HG03025 (cell line): Measurements from ENCODE around the gene ERCC8.

Experiments used
- ATAC-seq: cut with Tn5 transposase; IDR thresholded peaks from one replicate; pipeline ENCODE4 v1.9.1; 2021; ENCODE audit warnings: mild to moderate bottlenecking, moderate library complexity; ENCODE audit not compliant: unreplicated experiment, low FRiP score

ERCC8 gene

DNA sequence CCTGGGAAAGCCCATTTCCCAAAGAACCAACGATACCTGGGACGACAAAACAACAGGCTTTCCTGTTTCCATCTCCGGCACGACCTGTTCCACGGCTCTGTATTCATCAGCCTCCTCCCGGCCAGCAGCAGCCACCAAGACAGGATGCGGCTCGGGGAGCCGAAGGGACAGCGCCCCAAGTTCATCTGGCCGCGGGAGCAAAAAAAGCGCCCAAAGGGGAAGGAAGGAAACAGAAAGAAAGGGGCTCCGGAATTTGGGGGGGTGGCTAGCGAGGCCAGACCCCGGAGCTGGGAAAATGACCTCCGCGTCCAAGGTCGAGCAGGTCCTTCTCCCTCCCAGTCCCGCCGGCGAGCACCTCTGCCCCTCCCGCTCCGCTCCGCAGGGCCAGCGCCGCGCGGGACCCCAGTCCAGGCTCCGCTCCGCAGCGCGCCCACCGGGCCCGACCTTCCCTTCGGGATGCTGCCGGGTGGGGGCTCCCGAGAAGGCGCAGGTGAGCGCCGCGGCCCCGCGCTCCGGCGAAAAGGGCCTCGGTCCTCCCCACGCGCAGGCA is 101.4 kb downstream of the ERCC8 start:
- ATAC-seq, result peak; percentile 16

DNA sequence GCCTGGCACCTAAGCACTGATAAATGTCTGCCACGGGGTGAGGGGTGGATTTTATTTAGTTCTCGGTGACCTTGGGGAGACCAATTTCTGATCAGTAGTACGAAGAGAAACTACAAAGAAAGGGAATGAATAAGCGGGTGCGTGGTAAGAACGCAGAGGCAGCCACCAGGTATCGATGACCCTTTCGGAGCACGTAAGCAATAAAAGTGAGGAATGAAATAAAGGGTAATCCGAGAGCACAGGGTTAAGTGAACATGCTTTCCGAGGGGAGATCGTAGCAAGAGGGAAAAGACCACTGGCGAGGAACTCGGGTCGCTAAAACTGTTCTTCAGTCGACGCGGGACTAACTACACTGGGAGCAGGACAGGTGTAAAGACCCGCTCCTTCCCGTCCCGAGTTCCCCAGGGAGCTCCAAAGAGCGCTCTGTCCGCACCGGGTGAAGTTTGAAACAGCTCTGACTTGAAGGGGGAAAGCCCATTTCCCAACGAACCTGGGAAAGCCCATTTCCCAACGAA is 101.9 kb downstream of the ERCC8 start:
- no peak for ATAC-seq

DNA sequence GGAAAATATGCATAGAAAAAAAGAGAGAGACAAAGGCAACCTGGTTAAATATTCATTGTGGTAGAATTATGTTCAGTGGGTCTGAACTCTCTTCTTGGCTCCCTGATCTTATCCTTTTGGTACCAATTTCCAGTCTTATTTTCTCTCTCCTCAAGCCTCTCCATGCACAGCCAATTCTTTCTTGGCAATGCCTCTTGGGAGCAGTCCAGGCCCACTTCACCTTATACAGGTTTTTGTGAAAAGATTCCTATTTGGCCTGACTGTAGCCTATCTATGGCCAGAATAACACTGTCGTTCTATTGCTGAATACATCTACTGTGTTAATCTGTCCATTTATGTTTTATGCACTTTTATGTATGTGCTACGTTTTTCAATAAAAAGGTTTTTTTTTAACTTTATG is 103.5 kb downstream of the ERCC8 start:
- ATAC-seq, result no peak

DNA sequence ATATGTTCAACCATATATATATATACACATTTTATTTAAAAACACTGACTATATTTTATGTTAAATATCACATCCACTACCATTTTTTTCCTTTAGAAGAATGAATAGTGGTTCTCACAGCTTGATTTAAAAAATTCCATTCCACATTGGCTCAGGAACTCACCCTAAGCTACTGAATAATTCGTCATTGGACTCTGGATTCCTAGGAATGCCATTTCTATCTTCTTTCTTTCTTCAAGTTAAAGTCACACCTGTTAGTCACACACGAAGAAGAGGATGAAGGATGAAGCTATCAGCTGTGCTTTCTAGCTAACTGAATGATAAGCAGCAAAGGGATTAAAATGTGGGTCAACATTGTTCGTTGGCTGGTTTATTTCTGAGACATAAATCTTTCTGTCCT is 108.7 kb downstream of the ERCC8 start:
- ATAC-seq, result no peak

DNA sequence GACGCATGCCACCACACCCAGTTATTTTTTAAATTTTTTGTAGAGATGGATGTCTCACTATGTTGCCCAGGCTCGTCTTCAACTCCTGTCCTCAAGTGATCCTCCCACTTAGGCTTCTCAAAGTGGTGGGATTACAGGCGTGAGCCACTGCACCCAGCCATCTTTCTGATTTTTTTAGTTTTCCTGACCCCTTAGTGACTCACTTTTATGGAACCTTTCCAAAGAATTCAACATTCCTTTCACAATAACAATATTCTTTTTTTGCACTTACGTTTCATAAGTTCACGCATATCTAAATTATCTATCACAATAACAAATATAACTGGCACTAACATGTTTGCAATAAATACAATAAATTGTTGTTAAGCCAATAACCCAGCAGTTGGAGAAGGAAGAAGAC is 109.3 kb downstream of the ERCC8 start:
- ATAC-seq, result no peak

DNA sequence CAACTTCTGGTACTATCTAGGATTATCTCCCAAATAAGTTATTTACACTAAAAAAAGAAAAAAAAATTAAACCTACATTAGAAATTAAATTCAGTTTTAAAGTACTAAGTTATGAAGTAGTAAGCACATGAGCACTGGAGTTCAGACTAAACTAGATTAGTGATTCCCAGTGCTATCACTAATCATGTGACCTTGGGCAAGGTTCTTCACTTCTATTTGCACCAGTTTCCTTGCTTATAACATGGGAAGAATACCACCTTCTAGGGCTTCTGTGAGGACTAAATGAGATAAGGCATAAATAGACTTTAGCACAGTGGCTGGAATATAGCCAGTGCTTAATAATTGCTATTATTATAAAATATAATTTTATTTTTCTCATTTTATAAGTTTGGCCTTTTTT is 111.3 kb downstream of the ERCC8 start:
- ATAC-seq, result no peak

DNA sequence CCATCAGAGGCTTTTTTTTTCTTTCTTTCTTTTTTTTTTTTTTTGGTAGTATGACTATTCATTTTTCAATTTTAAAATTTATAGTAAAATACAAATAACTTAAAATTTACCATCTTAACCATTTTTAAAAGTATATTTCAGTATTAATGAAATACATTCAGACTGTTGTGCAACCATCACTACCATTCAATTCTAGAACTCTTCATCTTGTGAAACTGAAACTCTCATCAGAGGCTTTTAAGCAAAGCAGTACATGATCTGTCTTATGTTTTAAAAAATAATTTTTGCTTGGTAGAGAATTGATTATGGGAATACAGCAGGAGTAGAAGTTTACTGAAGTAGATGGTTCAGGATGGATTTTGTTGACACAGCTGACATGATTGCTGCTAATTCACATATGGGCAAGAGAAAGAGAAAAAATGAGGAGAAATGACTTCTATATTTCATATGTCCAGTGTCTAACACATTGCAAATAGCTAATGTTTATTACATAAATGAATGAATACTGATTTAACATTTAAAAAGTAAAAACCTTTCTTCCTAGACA is 114.2 kb downstream of the ERCC8 start:
- no peak for ATAC-seq

DNA sequence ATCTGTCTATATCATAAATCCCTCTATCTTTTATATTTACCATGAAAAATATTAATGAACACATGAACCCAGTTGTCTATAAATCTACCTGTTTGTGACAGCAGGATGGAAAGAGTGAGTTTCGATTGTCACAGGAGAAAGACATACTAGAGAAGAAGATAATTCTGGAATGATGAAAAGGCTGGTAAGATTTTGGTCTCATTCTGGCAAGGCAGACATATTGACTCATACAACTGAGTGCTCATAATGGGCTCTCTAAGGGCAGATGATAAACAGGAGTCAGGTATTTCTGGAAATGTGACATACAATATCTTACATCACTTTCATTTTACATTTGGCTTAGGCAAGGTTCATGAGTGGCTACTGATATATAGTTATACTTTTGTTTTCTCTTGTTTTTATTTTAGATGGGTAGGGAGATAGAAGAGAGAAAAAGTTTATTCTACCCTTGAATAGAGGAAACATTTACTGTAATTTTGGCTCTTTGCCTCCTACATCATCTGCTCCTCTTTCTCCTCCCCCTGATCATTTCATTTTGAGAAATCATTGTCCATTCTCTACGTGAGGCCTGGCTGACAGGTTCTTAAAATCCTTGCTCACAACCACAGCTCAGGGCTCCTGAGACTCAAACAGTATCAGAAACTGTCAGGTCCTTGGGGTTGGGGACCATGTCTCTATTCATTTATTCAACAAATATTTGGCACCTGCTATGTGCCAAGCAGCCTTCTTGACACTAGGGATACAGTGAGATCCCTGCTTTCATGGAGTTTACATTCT is 115.2 kb downstream of the ERCC8 start:
- ATAC-seq, result no peak

DNA sequence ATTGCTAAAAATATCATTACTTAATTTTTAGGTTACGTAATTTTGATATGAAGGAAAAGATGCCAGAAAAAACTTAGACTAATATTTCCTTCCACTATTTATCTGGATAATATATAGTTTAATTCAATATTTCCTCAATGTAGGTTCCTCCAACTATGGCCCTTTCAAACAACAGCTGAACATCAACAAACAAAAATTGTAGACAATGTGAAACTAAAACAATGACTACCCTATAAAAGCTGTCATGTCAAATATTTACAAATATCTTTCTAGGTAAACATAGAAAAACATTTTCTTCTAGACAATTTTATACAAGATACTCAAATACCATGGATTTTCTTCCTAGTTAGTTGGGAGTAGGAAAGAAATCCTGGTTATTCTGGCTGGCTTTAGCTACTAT is 117.7 kb downstream of the ERCC8 start:
- no peak for ATAC-seq

DNA sequence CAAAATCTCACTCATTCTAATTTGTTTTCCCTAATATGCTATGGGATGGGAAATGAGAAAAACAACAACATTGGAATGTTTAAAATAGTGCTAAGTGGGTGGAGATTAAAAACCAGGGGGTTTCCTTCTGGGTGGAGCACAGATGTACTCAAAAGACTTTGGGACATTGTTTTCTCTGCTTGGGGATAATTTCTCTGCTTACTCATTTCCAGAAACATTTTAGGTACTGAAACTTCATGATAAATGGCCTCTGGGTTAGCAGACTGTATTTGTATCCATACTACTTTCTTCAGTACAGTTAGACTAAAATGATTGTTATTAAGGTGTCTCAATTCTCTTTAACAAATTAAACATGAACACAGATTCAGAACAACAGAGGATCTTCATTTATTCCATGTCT is 118.2 kb downstream of the ERCC8 start:
- peak; percentile 63 for ATAC-seq
